ENCODE data around the gene ZNF177. TPM values are rescaled to one million over a fixed set of nuclear protein-coding genes. Genes with fewer than 3 reads are reported as not detected.
A peak's percentile ranks its signal among the peaks of the same experiment; 100 is the strongest.

Gene ZNF177
- total RNA-seq, 4 donors from 2014 or later: 0.38 to 1.5 (median 1.1) TPM; not detected in 1

DNA sequence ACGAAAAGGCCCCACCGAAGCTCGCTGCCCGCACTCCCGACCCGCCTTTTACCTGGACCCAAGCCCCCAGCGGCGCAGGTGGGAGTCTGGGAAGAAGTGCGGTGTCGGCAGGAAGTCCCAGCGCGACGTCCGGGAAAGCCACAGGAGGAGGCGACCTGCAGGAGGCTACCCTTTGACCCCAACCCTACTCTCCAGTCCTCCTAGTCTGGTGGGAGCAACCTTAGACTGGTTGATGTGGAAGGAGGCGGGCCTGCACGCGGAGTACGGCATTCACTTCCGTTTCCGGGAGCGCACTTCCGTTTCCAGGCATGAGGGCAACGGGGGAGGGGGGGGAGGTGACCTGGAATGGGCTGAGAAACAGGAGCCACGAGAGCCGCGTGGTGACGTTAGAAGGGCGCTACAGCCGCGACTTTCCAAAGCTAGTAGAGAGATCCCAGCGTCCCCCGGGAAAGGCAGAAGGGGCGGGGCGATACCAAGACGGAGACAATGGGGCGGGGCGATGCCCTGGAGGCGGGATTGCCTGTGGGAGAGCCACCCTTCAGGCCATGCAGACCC is 44.1 kb downstream of the ZNF177 start:
- no peak for TF ChIP-seq POLR2A (IDR thresholded peaks at IDR 0.05)
- TF ChIP-seq, protein P1, sequence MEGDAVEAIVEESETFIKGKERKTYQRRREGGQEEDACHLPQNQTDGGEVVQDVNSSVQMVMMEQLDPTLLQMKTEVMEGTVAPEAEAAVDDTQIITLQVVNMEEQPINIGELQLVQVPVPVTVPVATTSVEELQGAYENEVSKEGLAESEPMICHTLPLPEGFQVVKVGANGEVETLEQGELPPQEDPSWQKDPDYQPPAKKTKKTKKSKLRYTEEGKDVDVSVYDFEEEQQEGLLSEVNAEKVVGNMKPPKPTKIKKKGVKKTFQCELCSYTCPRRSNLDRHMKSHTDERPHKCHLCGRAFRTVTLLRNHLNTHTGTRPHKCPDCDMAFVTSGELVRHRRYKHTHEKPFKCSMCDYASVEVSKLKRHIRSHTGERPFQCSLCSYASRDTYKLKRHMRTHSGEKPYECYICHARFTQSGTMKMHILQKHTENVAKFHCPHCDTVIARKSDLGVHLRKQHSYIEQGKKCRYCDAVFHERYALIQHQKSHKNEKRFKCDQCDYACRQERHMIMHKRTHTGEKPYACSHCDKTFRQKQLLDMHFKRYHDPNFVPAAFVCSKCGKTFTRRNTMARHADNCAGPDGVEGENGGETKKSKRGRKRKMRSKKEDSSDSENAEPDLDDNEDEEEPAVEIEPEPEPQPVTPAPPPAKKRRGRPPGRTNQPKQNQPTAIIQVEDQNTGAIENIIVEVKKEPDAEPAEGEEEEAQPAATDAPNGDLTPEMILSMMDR (IDR thresholded peaks at IDR 0.05): no peak
- intact Hi-C loops (cut with DNase I; ENCODE audit: low total_unique reads): no loop called here
- peak overlapping the region; percentile 29 for H3K4me3 ChIP-seq (ENCODE audit: low read depth, poor library complexity, severe bottlenecking)
- 4 to 6% methylated on average over 39 of the region's 39 CpGs for WGBS, 2 donors
- DNase-seq (ENCODE audit: low spot score in 2 of 2): no peak

DNA sequence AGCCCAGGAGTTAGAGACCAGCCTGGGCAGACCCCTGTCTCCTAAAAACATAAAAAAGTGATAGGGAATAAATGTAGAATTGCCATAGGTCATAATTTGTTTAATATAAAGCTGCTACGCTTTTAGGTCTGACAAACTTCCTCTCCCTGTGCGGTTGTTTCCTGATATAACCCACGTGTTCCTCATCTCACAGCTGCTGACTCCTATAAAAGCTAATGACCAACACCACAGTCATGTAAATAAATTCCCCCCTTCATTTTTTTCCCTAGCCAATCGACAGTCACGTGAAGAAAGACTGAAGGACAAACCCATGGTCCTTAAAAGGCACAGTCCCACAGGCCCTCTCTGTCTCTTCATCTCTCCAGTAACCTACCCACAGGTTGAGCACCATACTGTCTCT is 45.0 kb downstream of the ZNF177 start:
- H3K4me3 ChIP-seq (ENCODE audit: low read depth, poor library complexity, severe bottlenecking): no peak overlapping the region
- 77 to 85% methylated on average over 5 of the region's 5 CpGs for WGBS, 2 donors
- TF ChIP-seq, protein P1 (IDR thresholded peaks at IDR 0.05): no peak
- TF ChIP-seq POLR2A (IDR thresholded peaks at IDR 0.05): no peak
- DNase-seq (ENCODE audit: low spot score in 2 of 2): no peak
- intact Hi-C loops (cut with DNase I; ENCODE audit: low total_unique reads): no loop called here

DNA sequence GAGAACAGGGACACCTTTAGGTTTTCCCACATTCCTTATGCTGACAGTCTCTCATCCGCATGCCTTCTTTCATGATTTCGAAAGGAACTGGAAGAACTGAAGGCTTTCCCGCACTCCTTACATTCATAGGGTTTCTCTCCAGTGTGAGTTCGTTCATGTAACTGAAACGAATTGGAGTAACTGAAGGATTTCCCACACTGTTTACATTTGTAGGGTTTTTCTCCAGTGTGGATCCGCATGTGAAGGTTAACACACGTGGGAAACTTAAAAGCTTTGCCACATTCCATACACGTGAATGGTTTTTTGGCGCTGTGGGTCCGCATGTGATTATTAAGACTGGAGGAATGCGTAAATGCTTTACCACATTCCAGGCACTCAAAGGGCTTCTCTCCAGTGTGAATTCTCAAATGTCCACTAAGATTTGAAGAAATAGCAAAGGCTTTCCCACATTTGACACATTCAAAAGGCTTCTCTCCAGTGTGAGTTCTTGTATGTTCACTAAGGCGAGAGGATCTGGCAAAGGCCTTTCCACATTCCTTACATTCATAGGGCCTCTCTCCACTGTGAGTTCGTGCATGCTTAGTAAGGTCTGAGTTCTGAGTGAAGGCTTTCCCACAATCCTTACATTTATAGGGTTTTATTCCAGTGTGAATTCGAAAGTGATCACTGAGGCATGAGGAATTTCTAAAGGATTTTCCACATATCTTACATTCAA is 50.6 kb downstream of the ZNF177 start:
- no peak for TF ChIP-seq POLR2A (IDR thresholded peaks at IDR 0.05)
- TF ChIP-seq, protein P1 (IDR thresholded peaks at IDR 0.05): no peak
- DNase-seq (ENCODE audit: low spot score in 2 of 2): no peak
- intact Hi-C loops (cut with DNase I; ENCODE audit: low total_unique reads): no loop called here
- H3K4me3 ChIP-seq (ENCODE audit: low read depth, poor library complexity, severe bottlenecking): no peak overlapping the region
- WGBS, 2 donors: 96 to 98% methylated on average over 14 of the region's 14 CpGs

- intact Hi-C loops (cut with DNase I; ENCODE audit: low total_unique reads): no loop called here
- H3K4me3 ChIP-seq (ENCODE audit: low read depth, poor library complexity, severe bottlenecking): no peak overlapping the region
- WGBS, 2 donors: 81 to 88% methylated on average over 6 of the region's 6 CpGs
Measured at GRCh38 chr19:9427941-9428340, 65.1 kb downstream of the ZNF177 start.

GRCh38 chr19:9430444-9430843 is 67.6 kb downstream of the ZNF177 start:
- TF ChIP-seq, protein P1 (IDR thresholded peaks at IDR 0.05): no peak
- TF ChIP-seq POLR2A (IDR thresholded peaks at IDR 0.05): no peak

More at GRCh38 chr19:9427941-9428340, 65.1 kb downstream of the ZNF177 start:
- no peak for DNase-seq (ENCODE audit: low spot score in 2 of 2)
- TF ChIP-seq POLR2A (IDR thresholded peaks at IDR 0.05): no peak
- TF ChIP-seq, protein P1 (IDR thresholded peaks at IDR 0.05): no peak

More at GRCh38 chr19:9430444-9430843, 67.6 kb downstream of the ZNF177 start:
- WGBS, 2 donors: 89 to 95% methylated on average over 1 of the region's 1 CpG
- no peak for DNase-seq (ENCODE audit: low spot score in 2 of 2)
- intact Hi-C loops (cut with DNase I; ENCODE audit: low total_unique reads): no loop called here
- no peak overlapping the region for H3K4me3 ChIP-seq (ENCODE audit: low read depth, poor library complexity, severe bottlenecking)

Measured in lower leg skin (tissue), 4 donors.